ENCODE data around the gene LRP1B.

DNA sequence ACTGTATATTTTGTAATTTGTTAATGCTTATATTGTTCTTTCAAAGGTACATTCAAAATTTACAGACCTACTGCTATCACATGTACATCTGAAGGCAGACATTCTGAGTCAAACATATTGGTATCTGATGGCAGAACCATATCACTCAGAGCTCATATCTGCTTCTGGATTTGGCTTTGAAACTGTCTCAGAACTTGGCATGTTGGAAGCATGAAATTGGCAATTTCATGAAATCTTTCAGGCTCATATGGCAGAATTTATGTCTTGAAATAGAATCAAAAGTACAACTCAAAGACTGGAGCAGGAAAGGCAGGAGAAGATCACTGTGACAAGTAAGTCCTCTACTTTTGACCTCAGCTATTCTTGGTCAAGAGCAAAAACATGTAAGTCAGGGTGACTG, 202.3 kb downstream of the LRP1B start:
- TF ChIP-seq, protein P1, sequence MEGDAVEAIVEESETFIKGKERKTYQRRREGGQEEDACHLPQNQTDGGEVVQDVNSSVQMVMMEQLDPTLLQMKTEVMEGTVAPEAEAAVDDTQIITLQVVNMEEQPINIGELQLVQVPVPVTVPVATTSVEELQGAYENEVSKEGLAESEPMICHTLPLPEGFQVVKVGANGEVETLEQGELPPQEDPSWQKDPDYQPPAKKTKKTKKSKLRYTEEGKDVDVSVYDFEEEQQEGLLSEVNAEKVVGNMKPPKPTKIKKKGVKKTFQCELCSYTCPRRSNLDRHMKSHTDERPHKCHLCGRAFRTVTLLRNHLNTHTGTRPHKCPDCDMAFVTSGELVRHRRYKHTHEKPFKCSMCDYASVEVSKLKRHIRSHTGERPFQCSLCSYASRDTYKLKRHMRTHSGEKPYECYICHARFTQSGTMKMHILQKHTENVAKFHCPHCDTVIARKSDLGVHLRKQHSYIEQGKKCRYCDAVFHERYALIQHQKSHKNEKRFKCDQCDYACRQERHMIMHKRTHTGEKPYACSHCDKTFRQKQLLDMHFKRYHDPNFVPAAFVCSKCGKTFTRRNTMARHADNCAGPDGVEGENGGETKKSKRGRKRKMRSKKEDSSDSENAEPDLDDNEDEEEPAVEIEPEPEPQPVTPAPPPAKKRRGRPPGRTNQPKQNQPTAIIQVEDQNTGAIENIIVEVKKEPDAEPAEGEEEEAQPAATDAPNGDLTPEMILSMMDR (conservative IDR thresholded peaks at IDR 0.05 in 1 of 2, IDR thresholded peaks at IDR 0.05 in 1 of 2; ENCODE audit: extremely low read depth in 1 of 2, insufficient read depth in 1 of 2, low read depth in 1 of 2, low read length in 2 of 2), result no peak
- TF ChIP-seq EZH2 (IDR thresholded peaks at IDR 0.05; ENCODE audit: borderline replicate concordance, low read length), result no peak
